LHCN-M2 (cell line): Measurements from ENCODE around the gene MYH6. TPM values are rescaled to one million over a fixed set of nuclear protein-coding genes. Genes with fewer than 3 reads are reported as not detected.

Experiments
- DNase-seq: peaks from one replicate; pipeline ENCODE4 v3.0.0-alpha.2; 2012; ENCODE audit warnings: low read depth
- total RNA-seq: library from RNA; depleted of rRNA; stranded (reverse); fragments of >200 nt; gene quantifications from 2 replicates; pipeline ENCODE4 v1.2.3, GENCODE V29; 2014

MYH6 gene
- total RNA-seq, 1 experiment from 2014 or later, result not detected

GRCh38 chr14:23378612-23379220 is 29.4 kb downstream of the MYH6 start:
- DNase-seq, result no peak

- no peak for DNase-seq
These were observed 30.2 kb downstream of the MYH6 start for GRCh38 chr14:23377573-23378563.

DNA sequence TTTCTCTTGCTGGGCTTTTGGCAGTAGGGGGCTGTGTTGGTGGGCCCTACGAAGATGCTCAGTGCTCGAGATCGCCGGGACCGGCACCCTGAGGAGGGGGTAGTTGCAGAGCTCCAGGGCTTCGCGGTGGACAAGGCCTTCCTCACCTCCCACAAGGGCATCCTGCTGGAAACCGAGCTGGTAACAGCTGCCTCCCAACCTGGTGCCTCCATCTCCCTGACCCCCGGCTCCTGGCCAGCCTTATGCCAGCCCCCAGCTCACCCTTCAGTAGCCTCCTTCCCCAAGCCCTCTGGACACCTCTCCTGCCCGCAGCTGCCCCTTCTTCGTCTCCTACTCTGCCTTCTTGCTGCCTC is 30.9 kb downstream of the MYH6 start:
- DNase-seq, result no peak

GRCh38 chr14:23376482-23377197 is 31.4 kb downstream of the MYH6 start, which contains the start of gene CMTM5:
CMTM5 (plus strand) TSS chr14:23377046; CDS start chr14:23377252, 206 bp downstream.
- DNase-seq, result no peak

DNA sequence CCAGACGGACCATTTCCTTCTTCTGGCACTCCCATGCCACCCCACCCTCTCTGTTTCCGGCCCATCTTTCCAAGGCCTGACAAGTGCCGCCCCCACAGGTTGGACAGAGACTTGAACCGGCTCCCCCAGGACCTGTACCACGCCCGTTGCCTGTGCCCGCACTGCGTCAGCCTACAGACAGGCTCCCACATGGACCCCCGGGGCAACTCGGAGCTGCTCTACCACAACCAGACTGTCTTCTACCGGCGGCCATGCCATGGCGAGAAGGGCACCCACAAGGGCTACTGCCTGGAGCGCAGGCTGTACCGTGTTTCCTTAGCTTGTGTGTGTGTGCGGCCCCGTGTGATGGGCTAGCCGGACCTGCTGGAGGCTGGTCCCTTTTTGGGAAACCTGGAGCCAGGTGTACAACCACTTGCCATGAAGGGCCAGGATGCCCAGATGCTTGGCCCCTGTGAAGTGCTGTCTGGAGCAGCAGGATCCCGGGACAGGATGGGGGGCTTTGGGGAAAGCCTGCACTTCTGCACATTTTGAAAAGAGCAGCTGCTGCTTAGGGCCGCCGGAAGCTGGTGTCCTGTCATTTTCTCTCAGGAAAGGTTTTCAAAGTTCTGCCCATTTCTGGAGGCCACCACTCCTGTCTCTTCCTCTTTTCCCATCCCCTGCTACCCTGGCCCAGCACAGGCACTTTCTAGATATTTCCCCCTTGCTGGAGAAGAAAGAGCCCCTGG is 32.4 kb downstream of the MYH6 start:
- no peak for DNase-seq

DNA sequence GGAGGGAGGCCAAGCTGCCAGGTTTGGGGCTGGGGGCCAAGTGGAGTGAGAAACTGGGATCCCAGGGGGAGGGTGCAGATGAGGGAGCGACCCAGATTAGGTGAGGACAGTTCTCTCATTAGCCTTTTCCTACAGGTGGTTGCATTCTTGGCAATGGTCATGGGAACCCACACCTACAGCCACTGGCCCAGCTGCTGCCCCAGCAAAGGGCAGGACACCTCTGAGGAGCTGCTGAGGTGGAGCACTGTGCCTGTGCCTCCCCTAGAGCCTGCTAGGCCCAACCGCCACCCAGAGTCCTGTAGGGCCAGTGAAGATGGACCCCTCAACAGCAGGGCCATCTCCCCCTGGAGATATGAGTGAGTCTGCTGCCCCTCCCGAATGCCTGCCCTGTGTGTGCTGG is 35.0 kb downstream of the MYH6 start:
- no peak for DNase-seq

- DNase-seq, result no peak
These were observed 35.6 kb downstream of the MYH6 start, which contains the start of gene IL25 for GRCh38 chr14:23372509-23372908. IL25 (plus strand) TSS chr14:23372809.

GRCh38 chr14:23371865-23372264 is 36.2 kb downstream of the MYH6 start:
- no peak for DNase-seq

DNA sequence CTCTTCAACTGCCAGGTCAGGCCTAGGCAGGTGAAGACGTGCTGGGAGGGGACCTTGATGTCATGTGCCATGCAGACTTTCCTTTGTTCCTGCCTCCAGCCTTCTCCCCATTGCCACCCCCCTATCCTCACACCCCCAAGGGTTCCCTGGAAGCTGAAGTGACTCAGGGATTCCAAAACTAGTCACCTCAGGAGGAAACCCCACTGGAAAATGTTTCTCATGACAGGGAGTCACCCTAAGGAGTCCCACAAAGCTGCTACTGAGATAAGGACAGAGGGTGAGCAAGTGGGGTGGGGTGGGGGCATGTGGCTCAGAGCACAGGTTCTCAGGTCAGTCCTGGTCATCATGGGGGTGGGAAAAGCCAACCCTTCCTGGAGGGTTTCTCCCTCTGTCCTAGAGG is 37.9 kb downstream of the MYH6 start:
- no peak for DNase-seq

DNA sequence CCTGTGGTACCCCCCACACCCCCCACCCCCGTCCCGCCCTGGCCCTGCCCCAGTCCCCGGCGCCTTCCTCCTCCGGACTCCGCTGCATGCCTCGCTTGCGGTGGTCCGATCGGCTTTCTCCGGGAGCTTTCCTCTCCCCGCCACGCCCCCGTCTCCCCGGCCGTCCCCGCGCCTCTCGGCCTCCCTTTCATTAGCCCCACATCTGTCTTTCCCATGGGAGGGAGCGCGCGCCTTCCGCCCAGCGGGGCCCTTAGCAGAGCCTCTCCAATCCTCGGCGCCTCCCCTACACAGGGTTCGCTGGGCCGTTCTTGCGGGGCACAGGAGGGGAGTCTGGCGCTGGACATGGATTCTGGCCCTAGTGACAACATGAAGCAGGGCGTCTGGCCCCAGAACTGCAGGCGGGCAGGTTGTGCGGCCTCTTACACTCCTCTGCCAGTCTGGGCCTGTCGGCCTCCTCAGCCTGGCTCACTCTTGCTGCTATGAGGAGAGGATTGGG is 41.6 kb downstream of the MYH6 start:
- no peak for DNase-seq

DNA sequence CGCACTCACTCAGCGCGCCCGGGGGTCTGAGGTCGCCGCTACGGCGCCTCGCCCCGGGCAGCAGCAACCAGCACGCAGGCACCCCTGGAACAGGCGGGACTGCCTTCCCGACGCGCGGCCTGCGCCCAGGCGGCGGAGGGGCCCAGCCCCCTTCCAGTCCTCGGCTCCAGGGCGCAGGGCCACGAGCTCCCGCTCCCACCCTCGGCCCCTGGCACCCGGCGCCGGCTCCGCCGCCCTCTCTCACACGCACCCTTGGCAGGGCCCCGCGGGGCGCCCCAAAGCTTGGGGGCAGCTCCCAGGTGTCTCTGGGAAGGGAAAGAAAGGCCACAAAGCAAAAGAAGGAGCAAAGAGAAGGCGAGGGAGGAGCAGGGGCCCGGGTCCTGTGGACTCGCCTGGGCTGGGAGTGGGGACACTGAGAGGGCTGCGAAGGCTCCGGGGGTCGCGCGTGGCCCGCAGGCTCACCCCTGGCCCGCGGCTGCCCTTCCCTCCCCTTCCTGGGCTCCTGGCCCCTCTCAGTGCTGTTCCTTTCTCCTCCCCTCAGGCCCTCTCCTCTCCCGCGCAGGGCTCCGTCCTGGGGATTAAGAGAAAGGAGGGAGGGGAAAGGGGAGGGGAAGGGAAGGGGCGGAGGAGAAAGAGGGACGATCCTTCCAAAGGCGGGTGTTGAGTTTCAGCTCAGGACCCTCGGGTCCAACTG is 42.2 kb downstream of the MYH6 start:
- no peak for DNase-seq

DNA sequence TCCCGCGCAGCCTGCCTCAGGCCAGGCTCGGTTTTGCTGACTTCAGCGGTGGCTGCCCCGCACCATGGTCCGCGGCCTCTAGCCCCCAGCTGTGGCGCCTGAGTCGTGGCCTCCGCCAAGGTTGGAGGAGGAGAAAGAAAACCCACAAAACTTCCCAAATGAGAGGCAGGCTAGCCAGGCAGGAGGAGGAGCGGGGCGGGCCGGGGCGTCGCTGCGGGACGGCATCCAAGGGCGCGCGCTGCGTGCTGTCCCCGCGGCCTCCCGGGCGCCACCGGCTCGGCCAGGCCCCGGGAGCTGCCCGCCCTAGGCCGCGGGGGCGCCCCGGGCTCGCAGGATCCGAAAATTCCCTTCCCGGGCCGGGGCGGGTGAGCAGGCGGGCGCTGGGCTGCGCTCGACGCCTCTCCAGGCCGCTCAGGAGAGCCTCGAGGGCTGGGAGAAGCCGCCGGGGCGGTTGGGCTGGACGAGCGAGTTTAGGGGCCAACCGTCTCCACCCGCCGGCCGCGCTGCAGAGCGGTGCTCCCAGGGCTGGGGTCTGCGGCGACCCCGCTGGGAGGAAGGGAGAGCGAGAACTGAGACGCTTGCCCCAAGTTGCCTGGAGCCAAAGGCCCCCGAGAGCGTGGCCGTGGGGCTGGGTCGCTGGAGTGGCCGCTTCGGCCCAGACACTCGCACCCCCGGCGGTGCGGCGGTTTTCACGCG is 42.9 kb downstream of the MYH6 start, which contains the start of gene EFS:
Gene EFS (minus strand): TSS at position 137 of the 696 bp plus-strand sequence. CDS start 147 bp downstream, outside the sequence.
- no peak for DNase-seq

- DNase-seq, result no peak
These were observed 43.7 kb downstream of the MYH6 start for GRCh38 chr14:23364164-23365035.

GRCh38 chr14:23362200-23362599 is 45.9 kb downstream of the MYH6 start:
- DNase-seq, result no peak

- DNase-seq, result no peak
These were observed 46.3 kb downstream of the MYH6 start for GRCh38 chr14:23361763-23362162.

DNA sequence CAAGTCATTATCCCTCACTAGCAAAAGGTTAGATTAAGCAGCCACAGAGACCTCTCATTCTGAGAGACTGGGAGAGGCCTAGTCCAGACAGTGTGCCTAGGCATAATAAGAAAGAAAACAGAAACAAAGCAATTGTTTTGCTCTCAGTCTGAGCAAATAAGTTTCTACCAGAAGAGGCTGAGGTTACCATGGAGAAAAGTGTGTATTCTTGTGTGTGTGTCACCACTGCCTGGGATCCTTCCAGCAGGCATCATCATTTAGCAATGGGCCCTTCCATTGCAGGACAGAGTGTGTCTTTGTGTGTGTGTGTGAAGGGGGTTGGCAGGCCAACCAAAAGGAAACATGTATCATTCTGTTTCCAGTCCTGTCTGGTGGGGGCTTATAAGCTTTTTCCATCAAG is 46.8 kb downstream of the MYH6 start:
- DNase-seq, result peak; percentile 12

- DNase-seq, result no peak
These were observed 47.6 kb downstream of the MYH6 start for GRCh38 chr14:23360496-23360895.

GRCh38 chr14:23359722-23360447 is 48.2 kb downstream of the MYH6 start:
- DNase-seq, result no peak
